ENCODE results near the gene CD109. TPM values are rescaled to one million over a fixed set of nuclear protein-coding genes. Genes with fewer than 3 reads are reported as not detected.
"Not testable (repeated sequence)": the region's sequence is repeated elsewhere in the genome, so short reads cannot be mapped to it uniquely, and the experiment has no call there.

CD109 gene
- total RNA-seq, 1 experiment from 2014 or later, result 64.8 TPM

- DNase-seq (ENCODE audit: low read depth), result not testable (repeated sequence)
Observed at GRCh38 chr6:73683574-73683973, 12.4 kb upstream of the CD109 start.

DNA sequence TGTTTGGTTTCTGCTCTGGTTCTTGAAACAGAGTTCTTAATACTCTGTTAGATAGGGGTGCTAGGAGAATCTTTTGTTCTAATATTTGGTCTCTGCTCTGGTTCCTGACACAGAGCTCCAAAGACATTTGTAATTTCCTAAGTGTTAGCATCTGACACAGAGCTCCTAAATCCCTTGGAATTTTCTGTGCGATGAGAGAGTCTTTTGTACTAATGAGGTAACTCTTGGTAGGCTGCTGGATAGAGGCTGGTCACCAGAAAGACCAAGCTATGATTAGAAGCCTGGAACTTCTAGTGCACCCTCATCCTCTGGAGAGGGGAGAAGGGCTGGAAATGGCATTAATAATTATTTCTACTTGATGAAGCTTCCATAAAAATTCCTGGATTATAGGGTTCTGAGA is 7.7 kb upstream of the CD109 start:
- DNase-seq (ENCODE audit: low read depth), result peak; percentile 27

GRCh38 chr6:73690056-73690455 is 5.9 kb upstream of the CD109 start:
- DNase-seq (ENCODE audit: low read depth), result no peak

DNA sequence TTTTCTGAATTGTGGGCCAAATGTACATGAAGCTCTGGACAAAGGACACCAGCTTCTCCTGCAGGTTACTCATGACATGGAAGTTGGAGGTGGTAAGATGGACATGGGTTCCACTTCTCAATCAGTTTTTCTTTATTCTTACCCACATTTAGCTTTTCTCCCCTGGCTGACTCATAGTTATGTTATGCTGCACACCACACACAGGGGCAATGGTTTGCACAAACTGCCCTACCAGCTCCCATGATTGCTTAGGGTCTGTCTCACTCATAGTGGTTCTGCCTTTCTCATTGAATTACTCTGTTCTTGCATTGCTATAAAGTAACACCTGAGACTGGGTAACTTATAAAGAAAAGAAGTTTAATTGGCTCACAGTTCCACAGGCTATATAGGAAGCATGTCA is 4.5 kb upstream of the CD109 start:
- peak; percentile 50 for DNase-seq (ENCODE audit: low read depth)

GRCh38 chr6:73694711-73695411 is 1.1 kb upstream of the CD109 start:
- DNase-seq (ENCODE audit: low read depth), result peak; percentile 67

- DNase-seq (ENCODE audit: low read depth), result no peak
Observed at GRCh38 chr6:73696966-73697655, 1.1 kb downstream of the CD109 start.

DNA sequence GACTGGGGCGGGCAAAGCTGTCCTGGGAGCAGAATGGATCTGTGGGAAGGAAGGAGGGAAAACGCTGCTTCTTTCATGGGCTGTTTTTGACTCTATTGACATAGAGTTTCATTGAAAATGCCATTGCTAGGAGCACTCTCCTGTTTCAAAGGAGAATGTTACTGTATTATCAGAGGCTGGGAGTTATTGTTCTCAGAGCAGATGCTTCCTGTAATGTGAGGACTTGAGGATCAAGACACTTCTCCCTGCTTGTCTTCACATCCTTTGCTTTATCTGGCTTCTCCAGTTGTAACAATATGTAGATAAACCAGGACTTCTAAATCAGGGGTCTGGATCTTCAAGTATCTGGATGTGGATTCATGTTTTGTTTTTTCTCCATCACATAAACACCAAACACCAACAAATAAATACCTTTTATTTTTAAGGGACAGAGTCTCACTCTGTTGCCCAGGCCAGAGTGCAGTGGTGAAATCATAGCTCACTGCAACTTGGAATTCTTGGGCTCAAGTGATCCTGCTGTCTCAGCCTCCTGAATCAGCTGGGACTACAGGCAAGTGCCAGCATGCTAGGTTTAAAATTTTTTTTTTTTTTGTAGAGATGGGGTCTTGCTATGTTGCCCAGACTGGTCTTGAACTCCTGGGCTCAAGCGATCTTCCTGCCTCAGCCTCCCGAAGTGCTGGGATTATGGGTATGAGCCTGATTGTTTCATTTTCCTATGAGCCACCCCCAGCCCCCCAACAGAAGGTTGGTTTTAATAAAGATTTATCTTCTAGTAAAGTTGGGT is 3.9 kb downstream of the CD109 start:
- DNase-seq (ENCODE audit: low read depth), result no peak

DNA sequence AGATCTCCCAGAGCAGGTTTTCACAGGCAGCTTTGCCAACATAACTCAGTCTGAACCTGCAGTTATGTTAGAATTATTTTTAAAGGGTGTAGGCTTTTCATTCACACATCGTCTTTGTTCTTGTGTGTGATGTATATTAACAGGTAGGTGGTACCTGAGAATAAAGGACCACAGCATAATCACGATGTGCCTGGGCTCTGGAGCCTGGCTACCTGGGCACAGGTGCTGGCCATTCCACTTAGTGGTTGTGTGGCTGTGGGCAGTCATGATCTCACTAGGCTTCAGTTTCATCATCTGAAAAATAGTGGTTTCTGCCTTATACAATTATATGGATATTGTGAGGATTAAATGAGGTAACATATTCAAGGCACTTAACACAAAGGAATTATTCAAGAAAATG is 6.4 kb downstream of the CD109 start:
- no peak for DNase-seq (ENCODE audit: low read depth)

DNA sequence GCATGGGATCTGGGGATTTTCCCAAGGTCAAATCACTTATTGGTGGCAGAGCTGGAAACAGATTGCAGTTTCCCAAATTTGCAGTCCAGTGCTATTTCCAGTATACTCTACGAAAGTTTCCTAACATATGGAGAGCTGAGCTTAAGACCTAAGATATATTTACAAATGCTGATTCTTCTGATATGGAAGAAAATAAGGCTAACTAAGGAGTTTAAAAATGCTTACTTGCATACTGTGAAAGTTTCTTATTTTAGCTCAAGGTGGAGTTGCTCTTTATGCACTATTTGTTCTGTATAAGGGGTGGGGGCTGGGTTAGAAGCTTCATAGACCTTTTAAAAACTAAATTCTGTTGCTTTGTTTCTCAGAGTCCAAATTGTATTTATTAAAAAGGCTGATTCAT is 7.5 kb downstream of the CD109 start:
- DNase-seq (ENCODE audit: low read depth), result no peak

GRCh38 chr6:73704260-73704659 is 8.3 kb downstream of the CD109 start:
- peak; percentile 100 for DNase-seq (ENCODE audit: low read depth)

- DNase-seq (ENCODE audit: low read depth), result peak; percentile 41
Observed at GRCh38 chr6:73704798-73705197, 8.8 kb downstream of the CD109 start.

- DNase-seq (ENCODE audit: low read depth), result no peak
Observed at GRCh38 chr6:73706971-73707370, 11.0 kb downstream of the CD109 start.

- DNase-seq (ENCODE audit: low read depth), result peak; percentile 74
Observed at GRCh38 chr6:73710470-73710869, 14.5 kb downstream of the CD109 start.

DNA sequence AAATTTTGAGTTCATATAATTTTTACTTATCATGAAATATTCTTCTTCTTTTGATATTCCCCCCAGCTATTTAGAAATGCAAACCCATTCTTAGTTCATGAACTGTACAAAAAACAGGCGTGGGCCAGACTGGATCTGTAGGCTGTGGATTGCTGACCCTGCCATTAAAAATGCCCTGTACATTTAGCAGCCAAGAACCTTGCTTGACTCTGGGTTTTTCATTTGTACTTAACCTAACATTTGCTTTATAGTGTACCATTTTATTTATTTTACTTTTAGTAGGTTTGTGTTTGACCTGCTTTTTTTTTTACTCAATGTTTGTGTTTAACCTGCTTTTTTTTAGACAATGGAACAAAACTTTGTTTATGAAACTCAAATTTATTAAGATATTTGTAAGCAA is 14.9 kb downstream of the CD109 start:
- DNase-seq (ENCODE audit: low read depth), result no peak

DNA sequence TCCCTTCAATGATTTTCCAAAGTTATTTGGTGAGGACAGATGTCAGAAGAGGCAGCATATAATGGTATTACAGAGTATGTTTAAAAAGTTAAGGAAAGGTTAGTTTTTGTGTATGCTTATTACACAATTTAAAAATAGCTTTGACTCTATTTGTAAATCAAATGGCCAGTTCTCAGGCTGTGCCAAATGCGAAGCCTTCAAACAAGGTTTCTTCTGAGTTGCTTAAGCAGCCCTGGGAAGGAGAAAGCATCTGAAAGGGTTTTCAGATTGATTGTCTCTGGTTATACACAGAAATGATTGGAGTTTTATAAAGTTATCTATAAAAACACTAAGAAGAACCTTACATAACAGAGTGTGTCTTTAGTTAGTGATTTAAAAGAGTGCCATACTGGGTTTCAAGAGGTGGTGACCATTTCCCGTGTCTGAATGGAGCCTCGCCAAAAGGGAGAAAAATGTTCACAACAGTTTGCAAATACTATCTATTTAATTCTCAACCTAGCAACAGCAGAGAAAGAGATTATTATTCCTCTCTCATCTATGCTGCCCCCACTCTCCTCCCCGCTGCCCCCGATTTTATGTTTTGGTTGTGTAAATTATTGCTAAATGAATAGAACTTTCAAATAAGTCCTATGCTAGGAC is 16.7 kb downstream of the CD109 start:
- no peak for DNase-seq (ENCODE audit: low read depth)

- no peak for DNase-seq (ENCODE audit: low read depth)
Observed at GRCh38 chr6:73713426-73714147, 17.6 kb downstream of the CD109 start.

DNA sequence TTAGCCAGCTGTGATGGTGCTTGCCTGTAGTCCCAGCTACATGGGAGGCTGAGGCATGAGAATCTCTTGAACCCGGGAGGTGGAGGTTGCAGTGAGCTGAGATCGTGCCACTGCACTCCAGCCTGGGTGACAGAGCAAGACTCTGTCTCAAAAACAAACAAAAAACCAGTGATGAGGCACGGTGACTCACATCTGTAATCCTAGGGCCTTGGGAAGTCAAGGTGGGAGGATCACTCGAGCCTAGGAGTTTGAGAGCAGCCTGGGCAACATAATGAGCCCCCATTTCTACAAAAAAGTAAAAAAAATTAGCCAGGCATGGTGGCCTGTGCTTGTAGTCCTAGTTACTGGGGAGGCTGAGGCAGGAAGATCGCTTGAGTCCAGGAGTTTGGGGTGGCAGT is 19.1 kb downstream of the CD109 start:
- DNase-seq (ENCODE audit: low read depth), result peak; percentile 83

- DNase-seq (ENCODE audit: low read depth), result no peak
Observed at GRCh38 chr6:73719046-73719445, 23.0 kb downstream of the CD109 start.

DNA sequence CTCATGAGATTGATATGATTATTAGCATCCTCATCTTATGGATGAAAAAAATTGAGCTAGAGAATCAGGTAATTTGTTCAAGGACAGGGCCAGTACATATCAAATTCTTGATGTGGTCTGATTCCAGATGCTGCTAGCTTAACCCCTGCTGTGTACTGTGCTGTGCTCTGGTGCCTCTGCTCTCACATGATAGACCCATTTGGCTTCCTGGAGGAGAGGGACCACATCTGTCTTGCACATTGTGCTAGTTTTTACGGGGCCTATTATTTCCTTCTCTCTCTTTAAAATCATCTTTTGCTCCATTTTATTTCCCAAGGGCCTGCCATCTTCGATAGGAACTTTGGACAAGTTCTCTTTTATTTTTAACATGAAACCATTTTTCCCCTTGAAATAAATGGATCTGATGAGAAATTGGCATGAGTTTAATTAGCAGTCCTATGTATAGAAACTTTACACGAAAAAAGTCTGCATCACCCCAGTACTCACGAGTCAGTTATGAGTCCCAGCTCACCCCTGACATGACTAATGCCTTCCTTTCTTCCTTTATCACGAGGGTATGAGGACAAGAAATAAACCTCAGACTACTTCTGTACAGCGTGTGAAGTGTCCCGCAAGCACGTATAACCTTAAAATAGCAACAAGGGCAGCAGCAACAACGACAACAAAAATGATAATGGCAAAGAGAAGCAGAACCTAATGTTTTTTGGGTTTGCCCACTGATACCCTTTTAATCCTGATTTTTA is 26.5 kb downstream of the CD109 start:
- DNase-seq (ENCODE audit: low read depth), result peak; percentile 96

DNA sequence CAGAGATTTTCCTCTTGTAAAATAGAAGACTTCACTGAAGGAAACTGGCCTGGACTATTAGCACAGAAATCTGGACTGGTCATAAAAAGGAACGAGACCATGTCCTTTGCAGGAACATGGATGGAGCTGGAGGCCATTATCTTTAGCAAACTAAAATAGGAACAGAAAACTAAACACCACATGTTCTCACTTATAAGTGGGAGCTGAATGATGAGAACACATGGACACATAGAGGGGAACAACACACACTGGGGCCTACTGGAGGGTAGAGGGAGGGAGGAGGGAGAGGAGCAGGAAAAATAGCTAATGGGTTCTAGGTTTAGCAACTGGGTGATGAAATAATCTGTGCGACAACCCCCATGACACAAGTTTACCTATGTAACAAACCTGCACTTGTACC is 27.5 kb downstream of the CD109 start:
- DNase-seq (ENCODE audit: low read depth), result not testable (repeated sequence)

- no peak for DNase-seq (ENCODE audit: low read depth)
Observed at GRCh38 chr6:73724389-73724788, 28.4 kb downstream of the CD109 start.
